Measurements from ENCODE around the gene RNF125.
"Not testable (repeated sequence)": the region's sequence is repeated elsewhere in the genome, so short reads cannot be mapped to it uniquely, and the experiment has no call there.

RNF125 gene

DNA sequence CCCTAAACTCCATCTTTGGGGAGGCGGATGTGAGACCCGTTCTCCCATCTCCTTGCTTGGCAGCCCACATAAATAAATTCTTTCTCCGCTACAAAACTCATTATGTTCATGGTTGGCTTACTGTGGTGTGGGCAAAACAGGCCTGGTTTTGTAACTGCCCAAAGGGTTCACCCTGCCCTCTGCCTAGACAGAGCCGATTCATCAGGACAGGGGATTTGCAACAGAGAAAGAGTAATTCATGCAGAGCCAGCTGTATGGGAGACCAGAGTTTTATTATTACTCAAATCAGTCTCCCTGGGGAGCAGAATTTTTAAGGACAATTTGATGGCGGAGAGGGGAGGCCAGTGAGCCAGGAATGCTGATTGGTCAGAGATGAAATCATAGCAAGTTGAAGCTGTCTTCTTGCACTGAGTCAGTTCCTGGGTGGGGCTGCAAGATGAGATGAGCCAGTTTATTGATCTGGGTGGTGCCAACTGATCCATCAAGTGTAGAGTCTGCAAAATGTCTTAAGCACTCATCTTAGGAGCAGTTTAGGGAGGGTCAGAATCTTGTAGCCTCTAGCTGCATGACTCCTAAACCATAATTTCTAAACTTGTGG lies 8.4 kb upstream of the RNF125 start:
- no peak for DNase-seq (ENCODE audit: low read depth, low spot score)
- no peak overlapping the region for H3K4me3 ChIP-seq (ENCODE audit: low read depth, low read length)
- TF ChIP-seq, protein P1, sequence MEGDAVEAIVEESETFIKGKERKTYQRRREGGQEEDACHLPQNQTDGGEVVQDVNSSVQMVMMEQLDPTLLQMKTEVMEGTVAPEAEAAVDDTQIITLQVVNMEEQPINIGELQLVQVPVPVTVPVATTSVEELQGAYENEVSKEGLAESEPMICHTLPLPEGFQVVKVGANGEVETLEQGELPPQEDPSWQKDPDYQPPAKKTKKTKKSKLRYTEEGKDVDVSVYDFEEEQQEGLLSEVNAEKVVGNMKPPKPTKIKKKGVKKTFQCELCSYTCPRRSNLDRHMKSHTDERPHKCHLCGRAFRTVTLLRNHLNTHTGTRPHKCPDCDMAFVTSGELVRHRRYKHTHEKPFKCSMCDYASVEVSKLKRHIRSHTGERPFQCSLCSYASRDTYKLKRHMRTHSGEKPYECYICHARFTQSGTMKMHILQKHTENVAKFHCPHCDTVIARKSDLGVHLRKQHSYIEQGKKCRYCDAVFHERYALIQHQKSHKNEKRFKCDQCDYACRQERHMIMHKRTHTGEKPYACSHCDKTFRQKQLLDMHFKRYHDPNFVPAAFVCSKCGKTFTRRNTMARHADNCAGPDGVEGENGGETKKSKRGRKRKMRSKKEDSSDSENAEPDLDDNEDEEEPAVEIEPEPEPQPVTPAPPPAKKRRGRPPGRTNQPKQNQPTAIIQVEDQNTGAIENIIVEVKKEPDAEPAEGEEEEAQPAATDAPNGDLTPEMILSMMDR (IDR thresholded peaks at IDR 0.05; ENCODE audit: low read depth, low read length), result no peak
- in situ Hi-C loops (cut with HindIII; ENCODE audit: low sequenced_read_pairs), result no loop called here

DNA sequence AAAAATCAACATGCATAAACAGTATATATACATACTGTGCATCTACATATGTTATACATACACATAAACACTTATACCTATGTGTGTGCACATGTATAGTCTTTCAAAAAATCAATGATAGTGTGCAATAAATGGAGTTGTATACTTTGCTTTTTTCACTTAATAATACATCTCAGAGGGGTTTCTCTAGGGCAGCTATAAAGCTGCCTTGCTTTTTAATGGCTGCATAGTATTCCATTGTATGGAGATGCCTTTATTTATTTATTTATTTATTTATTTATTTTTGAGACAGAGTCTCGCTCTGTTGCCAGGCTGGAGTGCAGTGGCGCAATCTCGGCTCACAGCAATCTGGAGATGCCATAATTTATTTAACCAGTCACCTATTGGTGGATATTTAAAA lies 7.4 kb upstream of the RNF125 start:
- TF ChIP-seq, protein P1 (IDR thresholded peaks at IDR 0.05; ENCODE audit: low read depth, low read length), result no peak
- in situ Hi-C loops (cut with HindIII; ENCODE audit: low sequenced_read_pairs), result no loop called here
- H3K4me3 ChIP-seq (ENCODE audit: low read depth, low read length), result no peak overlapping the region
- no peak for DNase-seq (ENCODE audit: low read depth, low spot score)

DNA sequence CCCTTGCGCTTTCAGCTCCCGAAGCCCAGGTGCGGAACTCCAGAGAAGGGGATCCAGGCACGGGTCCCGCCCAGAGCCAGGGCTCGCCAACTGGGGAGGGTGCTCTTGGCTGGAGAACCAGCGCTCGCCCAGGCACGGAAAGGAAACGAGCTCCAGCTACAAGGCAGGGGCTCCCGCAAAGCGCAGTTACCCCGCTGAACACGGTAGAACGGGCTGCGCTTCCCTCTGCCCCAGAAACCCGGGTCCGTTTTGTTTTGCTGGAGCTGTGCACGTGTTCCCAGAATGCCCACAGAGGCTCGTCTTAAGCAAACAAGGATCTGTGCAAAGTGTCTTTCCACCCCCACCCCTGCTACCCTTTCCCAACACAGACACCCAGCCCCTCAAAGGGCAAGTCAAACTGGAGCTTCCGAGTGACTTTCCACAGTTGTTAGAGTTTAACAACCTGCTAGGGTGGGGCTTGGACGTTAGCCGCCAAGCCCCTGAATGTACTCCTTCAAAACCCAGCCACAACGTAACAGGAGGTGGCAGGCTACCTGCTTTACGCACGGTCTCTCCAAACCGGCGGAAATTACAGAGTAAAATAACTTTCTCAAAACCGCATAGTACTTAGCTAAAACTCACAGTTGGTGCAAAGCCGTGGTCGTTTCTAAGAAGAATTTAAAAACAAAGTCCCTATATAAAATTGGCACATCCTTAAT lies 775 bp downstream of the RNF125 start:
- TF ChIP-seq, protein P1 (IDR thresholded peaks at IDR 0.05; ENCODE audit: low read depth, low read length), result no peak
- in situ Hi-C loops (cut with HindIII; ENCODE audit: low sequenced_read_pairs), result no loop called here
- DNase-seq (ENCODE audit: low read depth, low spot score), result peak; percentile 30
- peak overlapping the region; percentile 56 for H3K4me3 ChIP-seq (ENCODE audit: low read depth, low read length)

DNA sequence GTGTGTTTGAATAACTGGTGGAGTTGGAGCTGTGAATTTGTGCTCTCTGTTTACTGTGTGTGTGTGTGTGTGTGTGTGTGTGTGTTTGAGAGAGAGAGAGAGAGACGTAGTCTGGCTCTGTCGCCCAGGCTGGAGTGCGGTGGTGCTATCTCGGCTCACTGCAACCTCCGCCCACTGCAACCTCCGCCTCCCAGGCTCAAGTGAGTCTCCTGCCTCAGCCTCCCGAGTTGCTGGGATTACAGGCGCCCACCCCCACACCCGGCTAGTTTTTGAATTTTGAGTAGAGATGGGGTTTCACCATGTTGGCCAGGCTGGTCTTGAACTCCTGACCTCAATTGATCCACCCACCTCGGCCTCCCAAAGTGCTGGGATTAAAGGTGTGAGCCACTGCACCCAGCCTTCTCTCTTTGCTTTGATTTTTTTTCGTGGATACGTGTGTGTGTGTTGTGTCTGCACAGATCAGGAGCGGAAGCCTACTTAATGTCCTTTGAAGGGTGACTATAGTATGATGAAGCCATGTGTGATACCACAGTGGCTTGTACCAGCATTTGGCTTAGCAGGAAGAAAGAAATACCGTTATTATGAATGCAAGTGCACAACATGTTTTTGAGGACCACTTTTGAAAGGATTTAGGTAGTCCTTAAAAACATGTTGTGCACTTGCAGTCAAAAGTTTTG lies 1.5 kb downstream of the RNF125 start:
- in situ Hi-C loops (cut with HindIII; ENCODE audit: low sequenced_read_pairs); DNase-seq (ENCODE audit: low read depth, low spot score); H3K4me3 ChIP-seq (ENCODE audit: low read depth, low read length): not testable (repeated sequence)

DNA sequence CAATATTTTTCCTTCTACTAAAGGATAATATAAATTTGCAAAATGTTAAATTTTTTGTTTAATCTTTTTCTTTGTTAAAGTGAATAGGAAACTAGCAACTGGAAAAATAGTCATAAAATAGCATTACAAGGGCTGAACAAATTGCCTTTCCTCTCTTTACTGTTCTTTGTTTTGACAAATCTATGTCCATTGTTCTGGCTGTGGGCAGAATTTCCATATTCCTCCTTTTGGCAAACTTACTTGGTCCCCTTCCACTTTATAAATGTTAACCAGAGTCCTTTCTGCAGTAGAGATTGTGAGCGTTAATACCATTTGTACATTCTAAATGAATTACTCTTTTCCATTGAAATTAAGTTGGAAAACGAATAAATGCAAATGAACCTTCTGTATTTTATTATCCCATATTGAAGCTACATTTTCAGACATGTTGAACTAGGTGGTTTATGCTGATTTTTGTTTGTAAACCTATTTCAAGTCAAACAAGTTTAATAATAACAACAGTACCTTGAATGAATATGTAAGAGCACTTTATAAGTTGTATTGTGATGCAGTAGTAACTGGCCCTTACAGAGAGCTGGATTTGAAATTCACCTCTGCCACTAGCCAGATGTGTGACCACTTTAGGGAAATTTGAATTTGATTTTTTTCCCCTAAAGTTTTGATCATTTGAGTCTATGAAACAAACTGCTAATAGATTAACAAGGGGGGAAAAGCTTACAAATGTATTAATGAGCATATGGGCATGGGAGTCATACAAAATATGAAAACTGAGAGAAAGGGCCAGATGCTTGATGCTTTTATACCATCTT lies 3.3 kb downstream of the RNF125 start:
- no peak for DNase-seq (ENCODE audit: low read depth, low spot score)
- H3K4me3 ChIP-seq (ENCODE audit: low read depth, low read length), result no peak overlapping the region
- in situ Hi-C loops (cut with HindIII; ENCODE audit: low sequenced_read_pairs), result no loop called here
- TF ChIP-seq, protein P1 (IDR thresholded peaks at IDR 0.05; ENCODE audit: low read depth, low read length), result no peak

DNA sequence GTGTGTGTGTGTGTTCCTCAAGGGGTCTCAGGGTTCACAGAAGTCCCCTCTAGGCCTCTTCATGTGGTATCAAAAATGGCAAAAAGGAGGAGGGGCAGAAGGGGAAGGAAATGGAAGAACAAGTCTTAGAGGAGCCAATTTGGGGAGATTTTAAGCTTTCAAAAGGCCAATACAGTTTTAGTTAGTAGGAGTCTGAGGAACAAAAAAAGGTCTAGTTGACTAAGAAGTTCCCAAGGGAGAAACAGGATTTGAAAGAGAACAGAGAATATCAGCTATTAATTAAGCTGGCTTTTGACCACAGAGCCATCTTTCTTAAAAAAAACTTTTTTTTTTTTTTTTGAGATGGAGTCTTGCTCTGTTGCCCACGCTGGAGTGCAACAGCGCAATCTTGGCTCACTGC lies 7.1 kb downstream of the RNF125 start:
- in situ Hi-C loops (cut with HindIII; ENCODE audit: low sequenced_read_pairs), result no loop called here
- no peak for DNase-seq (ENCODE audit: low read depth, low spot score)
- TF ChIP-seq, protein P1 (IDR thresholded peaks at IDR 0.05; ENCODE audit: low read depth, low read length), result no peak
- no peak overlapping the region for H3K4me3 ChIP-seq (ENCODE audit: low read depth, low read length)

Data from astrocyte of the spinal cord (primary cell).